GM21515 (cell line): ENCODE results near the gene GPR15LG.
A peak's percentile ranks its signal among the peaks of the same experiment; 100 is the strongest.

ENCODE experiments used
- ATAC-seq: cut with Tn5 transposase; IDR thresholded peaks from one replicate; pipeline ENCODE4 v1.9.1; 2021; ENCODE audit not compliant: unreplicated experiment

GPR15LG gene

DNA sequence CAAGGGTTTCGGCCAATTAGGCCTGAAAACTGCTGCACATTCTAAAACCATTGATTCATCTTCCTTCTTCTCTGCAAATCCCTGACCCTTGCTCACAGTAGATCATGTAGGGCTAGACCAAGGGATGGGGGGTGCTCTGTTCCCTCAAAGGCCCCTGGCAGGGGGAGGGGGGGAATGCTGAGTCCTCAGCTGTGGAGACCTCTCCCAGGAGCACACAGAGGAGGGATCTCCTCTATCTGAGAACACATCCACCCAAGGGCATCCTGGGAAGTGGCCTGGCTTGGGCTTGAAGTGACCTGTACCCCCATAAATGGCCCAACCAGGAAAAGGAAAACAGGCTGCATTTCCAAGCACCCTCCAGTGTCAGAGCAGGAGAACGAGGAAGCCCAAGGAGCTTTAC is 19.7 kb downstream of the GPR15LG start:
- no peak for ATAC-seq

DNA sequence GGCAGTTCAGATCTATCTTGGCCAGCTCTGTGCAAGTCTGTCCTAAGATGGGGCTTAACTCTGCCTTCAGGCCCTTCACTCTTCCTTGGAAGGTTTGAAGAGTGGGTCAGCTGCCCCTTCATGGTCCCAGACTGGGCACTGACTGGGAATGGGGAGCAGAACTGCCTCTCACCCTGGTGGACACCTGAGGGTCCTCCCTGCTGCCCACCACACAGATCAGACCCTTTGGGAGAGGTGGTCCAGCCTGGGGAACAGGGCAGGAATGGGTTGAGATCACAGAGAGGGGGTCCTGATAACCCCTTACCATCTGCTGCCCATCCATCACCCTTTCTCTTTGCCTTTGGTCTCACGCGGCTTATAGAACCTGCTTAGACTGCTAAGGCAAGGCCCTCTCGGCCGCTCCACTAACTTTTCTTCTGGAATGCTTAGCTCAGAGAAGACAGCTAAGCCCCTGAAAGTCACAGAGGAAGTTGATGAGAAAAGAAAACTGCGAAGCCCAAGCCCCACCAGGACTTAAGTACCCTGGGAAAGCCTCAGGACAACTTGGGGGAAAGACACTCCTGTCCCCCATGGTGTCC is 20.3 kb downstream of the GPR15LG start:
- peak; percentile 19 for ATAC-seq

DNA sequence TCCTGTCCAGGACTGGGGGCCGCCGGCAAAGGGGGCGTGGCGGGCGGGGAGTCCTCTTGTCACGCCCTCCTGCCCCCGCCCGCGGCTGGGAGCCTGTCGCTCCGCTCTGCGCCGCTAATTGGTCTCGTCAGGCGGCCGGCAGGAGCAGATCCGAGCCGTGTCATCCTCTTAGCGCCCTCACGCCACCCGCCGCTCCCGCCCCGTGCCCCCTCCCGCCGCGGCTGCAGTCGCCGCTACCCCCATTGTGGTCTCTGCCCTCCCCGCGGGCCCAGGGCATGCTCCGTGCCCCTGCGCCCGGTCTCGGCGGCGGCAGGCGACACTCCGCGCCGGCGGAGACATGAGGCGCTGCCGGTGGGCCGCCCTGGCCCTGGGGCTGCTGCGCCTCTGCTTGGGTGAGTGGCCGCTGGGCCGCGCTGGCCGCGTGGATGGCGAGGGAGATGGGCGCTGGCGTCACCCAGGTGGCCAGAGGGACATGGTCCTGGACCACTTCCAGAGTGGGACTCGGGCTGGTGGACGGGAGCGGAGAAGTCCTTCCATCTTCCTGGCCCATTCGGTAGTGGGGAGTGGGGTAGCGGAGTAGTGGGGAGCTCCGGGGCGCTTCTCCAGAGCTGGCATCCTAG is 20.9 kb downstream of the GPR15LG start, which contains the start of gene CDHR1:
TSS of gene CDHR1 (plus strand) at position 114 of the 620 bp plus-strand sequence. CDS start at position 338, 224 bp downstream.
- ATAC-seq = peak; percentile 77

DNA sequence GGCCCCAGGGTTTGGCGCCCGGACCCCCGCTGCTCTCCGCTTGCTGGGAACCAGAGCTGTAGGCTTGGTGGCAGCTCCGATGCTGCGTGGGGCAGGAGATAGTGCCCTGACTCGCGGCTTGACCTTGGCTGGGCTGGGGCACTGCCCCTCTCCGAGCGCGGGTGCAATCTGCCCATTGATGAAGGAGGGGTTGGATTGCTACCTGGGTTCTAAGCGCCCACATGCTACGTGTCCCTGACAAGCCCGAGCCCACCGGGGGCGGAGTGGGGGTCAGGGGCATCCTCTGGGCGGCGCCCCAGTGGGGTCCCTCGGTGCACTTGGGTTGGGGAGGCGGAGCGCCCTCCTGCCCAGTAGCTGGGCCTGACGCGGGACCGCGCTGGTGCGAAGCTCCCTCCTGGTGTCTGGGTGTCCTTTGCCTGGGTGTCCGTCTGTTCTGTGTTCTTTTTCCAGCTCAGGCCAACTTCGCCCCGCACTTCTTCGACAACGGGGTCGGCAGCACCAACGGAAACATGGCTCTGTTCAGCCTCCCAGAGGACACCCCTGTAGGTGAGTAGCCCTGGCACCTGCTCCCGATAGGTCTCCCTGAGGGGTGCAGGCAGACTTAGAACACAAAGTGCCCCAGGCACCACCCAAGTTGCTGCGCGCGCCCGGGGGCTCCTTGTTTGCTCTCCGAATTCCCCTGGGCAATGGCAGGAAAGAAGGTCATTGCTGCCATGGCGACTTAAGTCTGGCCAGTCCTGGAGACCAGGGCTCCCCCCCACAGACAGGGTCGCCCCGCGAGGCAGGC is 21.6 kb downstream of the GPR15LG start:
- ATAC-seq = no peak

DNA sequence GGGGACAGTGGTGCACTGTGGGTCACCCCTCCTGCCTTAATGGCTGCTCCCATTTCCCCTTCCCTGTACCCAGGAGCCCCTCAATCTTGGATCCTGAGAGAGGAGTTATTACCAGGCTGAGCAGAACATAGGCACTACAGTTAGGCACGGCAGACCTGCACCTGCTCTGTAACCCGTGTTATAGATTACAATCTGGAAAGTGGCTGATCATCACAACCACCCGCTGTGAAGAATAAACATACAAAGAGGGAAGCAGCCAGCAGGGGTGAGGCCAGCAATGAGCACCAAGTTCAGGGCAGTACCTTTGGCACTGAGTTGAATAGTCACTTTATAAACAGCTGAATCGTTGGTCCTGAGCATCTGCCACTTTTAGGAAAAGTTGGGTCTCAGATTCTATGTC is 22.5 kb downstream of the GPR15LG start:
- no peak for ATAC-seq

DNA sequence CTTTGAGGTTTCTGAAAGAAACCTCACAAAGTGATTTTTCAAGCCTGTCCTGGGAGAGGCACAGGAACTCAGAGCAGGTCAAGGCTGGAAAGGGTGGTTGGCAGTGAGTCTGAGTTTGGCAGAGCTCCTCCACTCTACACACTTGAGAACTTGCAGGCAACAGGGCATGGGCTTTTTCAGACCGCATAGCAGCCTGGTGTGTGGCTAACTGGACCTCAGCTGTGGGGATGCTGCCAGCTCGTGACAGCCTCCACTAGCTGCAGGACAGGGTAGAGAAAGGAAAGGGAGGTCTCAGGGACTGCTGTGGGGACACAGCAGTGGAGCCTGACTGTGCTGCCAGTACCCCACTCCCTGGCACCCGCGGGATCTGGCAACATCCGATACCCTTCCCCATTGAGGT is 23.3 kb downstream of the GPR15LG start:
- ATAC-seq = no peak

DNA sequence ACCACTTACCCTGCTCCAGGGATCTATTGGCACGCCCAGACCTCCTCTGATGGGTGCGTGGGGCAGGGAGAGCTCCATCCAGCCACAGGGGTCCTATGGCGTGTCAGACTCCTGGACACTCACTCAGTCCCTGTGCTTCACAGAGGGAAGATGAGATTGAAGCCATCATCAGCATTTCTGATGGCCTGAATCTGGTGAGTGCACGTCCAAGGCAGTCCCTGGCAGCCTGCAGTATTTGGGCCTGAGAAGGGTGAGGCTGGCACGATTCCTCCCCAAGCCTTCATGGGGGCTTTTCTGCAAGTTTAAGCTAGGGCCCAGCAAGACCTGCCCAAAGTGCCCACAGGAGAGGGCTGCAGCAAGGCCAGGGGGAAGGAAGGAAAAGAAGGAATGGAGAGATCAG is 24.0 kb downstream of the GPR15LG start:
- ATAC-seq = no peak

DNA sequence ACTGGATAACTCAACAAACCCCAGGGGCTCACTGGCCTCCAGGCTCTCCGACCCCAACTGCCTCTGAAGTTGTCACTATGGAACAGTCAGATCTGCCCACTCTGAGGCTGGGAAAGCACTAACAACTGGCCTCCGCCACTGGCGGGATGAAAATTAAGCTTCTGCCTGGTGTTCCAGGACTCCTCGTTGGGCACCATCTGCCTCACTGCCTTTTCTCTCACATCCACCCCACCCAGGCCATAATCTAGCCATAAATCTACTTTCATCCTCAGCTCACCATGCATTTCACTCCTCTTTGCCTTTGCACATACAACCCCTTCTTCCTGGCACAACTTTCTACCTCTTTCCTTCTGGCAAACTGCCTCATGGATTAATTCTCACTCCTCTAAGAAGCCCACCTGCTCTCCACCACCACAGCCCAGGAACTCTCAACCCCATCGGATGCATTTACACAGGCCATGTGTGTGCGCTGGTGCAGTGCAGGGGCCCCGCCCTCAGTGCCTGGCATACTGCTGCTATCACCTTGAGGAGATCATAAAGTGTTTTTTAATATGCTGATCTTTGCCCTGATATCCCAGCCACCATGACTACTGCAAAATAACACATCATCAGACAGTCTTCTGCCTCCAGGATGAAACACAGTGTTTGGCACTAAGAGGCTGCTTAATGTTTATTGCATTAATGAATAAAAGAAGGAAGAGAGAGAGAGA is 24.8 kb downstream of the GPR15LG start:
- ATAC-seq = no peak

DNA sequence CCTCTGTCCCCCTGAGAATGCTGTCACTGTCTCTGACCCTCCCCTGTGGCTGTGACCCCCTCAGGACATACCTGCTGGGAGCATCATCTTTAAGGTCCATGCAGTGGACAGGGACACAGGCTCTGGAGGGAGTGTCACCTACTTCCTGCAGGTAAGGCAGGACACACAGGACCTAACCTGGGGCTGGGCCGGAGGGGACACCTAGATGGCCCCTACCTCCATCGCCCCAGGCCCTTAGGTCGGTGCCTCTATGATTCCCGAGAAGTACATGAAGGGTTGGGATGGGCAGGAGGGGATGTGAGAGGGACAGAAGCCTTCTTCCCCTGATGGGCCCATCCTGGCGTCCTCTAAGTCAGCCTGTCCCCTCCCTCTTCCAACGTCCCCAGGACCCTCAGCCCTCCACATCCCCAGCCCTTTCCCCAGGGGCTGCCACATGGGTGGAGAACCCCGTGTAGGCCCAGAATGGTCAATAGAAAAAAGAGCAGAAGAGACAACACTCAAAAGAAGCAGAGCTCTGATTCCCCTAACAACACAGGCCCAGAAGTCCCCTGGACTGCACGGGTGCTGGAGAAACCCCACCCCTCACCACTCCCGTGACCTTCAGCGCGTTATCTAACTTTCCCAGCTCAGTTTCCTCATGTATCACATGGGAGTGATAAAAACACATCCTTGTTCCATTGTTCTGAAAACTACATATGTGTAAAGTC is 27.1 kb downstream of the GPR15LG start:
- no peak for ATAC-seq

DNA sequence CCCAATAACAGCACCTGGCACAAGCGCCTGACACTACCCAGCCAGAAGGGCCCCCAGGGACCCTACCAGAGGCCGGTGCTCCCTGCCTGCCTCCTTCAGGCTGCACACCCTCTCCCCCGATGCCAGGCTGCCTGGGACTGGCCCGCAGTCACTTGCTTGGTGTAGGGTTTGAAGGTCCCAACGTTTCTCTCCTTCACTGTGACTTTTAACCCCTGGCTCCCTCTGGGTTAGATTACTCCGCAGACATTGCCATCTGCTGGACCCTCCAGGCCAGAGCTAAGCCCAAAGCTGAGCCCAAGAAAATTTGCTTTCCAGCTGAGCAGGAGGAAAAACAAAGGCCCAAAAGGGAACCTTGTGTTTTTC is 27.6 kb downstream of the GPR15LG start:
- ATAC-seq = no peak

DNA sequence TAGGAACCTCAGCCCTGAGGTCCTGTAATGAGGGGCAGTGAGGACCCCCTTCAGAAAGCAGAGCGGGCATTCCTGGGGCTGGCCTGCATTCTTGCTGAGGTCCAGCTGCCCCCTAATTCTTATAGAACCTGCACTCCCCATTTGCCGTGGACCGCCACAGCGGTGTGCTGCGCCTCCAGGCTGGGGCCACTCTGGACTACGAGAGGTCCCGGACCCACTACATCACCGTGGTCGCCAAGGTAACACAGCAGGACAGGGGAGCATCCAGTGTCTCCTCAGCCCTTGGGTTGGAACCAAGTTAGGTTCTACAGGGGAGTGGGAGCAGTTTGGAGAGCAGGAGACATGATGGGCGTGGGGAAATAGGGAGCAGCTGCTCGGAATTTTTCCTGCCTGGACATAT is 28.1 kb downstream of the GPR15LG start:
- no peak for ATAC-seq

DNA sequence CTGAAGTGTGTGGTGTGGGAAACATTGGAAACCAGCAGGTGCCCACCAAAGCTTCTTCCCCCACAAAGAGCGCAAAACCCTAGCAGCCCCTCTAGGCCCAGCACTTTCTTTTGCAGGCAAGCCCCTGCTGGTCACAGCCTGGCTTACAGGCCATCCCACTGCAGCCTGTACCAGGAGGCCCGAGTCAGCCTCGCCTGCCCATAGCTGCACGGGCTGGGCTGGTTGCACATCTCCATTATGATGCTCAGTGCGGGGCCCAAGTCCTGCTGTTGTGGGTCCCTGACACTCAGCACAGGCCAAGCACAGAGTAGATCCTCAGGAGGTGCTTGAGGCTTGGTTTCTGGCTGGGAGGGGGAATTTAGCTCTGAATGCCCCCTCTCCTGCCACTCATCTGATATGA is 28.7 kb downstream of the GPR15LG start:
- ATAC-seq = no peak

DNA sequence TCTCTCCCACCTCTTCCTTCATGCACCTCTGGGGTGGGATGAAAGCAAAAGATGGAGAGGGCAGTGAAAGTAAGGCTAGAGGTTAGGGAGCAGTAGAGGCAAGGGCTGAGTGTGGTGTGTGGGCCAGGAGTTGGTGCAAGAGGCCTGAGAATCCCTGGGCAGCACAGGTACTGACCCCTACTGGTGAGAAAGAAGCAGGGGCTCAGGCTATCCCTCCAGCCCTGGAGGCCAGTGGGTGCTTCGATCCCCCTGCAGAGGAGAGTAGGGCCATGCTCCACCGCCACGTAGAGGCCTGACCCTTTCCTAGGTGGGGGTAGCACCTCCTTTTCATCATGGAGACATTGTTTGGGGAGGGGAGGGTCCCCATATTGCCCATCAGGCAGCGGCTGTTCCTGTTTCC is 30.5 kb downstream of the GPR15LG start:
- ATAC-seq = peak; percentile 53

DNA sequence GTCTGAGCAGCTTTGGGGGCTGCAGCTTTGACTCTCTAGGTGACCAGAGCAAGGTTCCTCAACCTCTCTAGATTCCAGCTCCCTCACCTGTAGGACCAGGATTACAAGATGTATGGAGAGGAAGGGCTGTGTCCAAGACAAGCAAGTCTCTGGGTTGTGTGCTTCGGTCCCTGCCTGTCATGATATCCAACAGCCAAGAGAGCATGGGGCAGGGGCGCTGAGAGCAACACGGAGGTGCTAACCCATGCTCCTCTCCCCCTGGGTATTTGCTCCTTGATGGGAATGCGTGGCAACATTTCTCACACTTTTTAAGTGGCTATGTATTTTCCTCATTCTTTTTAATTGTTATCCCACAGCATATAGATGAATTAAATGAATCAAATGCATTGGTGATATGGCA is 31.0 kb downstream of the GPR15LG start:
- ATAC-seq = no peak

DNA sequence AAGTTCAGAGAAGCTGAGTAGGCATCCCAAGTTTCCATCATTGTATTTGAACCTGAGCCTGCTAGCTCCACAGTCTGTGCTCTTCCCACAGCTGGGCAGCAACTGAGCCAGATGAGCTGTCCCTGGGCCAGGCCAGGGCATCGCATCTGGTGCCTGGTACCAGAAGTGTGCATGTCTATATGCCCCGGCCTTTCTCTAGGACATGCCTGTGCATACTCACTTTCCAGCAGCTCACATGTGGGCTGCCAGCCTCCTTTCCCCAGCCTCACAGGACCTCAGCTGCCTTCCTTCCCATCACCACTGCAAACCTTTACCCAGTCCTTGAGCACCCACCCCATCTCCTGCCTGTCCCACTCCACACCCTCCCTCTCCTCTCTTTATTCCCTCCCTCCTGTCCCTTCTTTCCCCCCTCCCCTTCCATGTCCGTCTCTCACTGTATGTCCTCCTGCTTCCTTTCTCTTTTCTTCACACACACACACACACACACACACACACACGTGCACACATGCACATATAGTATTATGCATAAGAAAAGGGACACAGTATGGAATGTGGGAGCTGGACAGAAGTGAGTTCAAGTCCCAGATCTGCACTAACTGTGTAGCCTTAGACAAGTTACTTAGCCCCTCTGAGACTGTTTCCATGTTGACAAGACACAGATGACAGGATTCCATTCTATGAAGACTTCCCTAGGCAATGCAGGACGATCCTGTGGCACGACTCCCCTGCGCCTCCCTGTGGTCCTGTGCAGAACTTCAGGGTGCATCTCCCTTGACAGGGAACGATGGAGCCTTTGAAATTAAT is 31.6 kb downstream of the GPR15LG start:
- peak; percentile 87 for ATAC-seq

DNA sequence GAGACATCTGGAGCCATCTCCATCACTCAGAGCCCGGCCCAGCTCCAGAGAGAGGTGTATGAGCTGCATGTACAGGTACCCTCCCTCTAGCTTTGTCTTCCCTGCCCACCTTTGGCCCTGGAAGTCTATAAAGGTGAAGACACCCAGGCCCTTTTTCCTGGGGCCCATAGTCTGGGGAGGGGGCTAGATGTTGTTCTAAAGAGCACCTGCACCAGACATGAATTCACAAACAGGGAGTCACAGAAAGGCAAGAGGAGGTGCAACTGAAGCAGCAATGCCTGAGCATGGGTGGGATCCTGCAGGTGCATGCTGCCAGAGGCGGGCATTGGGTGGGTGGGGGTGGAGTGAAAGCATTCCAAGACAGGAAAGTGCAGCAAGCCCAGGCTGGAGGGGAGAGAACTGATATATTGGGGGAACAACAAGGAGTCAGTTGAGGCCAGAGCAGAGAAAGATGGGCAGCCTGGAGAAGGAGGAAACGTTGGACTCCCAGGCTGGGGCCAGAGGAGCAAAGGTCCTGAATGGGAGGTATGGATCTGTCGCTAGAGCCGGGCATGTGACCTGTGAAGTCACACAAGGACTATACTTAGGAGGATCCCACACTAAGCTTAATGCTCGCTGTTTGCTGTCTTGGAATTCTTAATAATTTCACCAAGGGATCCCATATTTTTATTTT is 32.4 kb downstream of the GPR15LG start:
- ATAC-seq = no peak

DNA sequence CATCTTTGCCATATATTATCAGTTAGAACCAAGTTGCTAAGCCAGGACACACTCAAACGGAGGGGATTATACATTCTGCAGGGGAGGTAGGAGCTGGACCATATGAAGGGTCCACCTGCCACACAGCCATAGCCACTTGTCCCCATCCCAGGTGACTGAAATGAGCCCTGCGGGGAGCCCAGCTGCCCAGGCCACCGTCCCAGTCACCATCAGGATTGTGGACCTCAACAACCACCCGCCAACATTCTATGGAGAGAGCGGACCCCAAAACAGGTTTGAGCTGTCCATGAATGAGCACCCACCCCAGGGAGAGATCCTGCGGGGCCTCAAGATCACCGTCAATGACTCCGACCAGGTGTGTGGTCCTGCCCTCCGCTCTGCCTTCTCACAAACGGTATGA is 34.4 kb downstream of the GPR15LG start:
- no peak for ATAC-seq

DNA sequence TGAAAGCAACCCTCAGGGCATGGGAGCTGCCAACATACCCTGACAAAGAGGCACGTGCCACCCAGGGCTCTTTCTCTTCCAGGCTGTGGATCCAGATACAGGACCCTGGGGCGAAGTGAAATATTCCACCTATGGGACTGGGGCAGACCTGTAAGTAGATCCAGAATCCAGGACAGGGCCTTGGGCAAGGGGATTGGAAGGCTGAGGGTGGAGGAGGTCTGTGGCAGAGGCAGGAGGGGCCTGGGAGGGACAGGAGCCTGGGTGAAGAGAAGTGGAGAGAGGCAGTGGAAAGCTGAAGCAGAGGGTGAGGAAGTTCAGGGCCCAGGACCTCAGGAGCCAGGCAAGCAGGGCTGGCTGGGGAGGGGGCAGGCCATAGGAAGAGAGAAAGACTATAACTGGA is 38.0 kb downstream of the GPR15LG start:
- ATAC-seq = no peak

DNA sequence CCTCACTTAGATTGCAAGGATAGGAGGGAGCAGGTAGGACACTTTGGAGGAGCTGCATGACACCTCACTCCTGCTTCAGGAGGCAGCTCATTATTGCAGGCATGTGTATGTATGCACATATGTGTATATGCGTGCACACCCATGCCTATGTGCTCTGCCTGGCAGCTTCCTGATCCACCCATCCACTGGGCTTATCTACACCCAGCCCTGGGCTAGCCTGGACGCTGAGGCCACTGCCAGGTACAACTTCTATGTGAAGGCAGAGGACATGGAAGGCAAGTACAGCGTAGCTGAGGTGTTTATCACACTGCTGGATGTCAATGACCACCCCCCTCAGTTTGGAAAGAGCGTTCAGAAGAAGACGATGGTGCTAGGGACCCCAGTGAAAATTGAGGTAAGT is 38.4 kb downstream of the GPR15LG start:
- ATAC-seq = no peak

DNA sequence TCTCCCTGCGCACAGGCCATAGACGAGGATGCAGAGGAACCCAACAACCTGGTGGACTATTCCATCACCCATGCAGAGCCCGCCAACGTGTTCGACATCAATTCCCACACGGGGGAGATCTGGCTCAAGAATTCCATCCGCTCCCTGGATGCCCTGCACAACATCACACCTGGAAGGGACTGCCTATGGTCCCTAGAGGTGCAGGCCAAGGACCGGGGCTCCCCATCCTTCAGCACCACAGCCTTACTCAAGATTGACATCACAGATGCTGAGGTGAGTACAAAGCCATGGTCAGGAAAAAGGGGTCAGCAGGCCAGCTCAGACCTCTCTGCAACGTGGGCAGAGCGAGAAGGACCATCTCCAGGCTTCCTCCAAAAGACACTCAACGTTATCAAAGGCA is 39.5 kb downstream of the GPR15LG start:
- no peak for ATAC-seq
